CD4-positive, alpha-beta T cell treated with Interleukin-17A for 4 hours (primary cell): Measurements from ENCODE around the gene HGF.
"Not testable (repeated sequence)": the region's sequence is repeated elsewhere in the genome, so short reads cannot be mapped to it uniquely, and the experiment has no call there.

ENCODE experiments used
- DNase-seq: peaks from one replicate; pipeline ENCODE4 v3.0.0-alpha.2; 2020; ENCODE audit warnings: mixed read lengths

HGF gene

DNA sequence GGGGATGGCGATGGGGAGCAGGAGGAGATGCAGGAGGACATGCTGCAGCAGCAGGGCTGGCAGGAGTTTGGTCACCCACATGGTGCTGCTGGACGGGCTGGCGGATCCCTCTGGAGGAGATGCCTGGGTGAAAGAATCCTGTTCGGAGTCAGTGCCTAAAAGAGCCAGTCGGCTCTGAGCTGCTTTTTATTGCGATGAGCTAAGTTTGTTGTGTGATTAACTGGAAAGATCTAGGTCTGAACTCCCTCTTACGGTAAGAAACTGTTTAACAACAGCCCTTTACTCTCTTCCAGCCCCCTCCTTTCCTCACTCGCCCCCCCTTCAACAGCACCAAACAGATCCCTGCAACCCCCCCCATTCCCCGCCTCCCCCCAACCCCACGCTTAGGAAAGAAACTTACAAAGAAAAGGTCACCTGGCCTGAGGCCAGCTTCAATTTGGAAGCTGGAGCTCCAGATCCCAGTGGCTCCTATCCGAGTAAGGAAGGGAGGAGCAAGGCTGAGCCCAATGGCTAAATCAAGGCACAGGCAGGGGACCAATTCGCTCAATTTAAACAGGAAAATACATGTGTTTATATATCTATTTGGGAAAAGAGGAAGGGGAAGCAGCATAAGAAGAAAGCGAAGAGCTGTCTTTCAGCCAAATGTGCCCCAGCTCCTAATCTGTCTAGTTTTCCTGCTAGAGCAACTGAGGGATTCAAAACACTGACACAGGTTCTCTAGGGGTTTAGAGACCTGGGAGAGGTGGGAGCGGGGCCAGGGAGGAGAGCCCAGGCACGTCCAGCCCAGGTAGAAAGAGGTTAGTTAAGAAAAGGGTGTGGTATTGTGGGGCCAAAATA, at the start of gene HGF:
HGF (minus strand) TSS at position 157 of the 837 bp plus-strand sequence; CDS start at position 81, 76 bp downstream.
- DNase-seq: no peak

GRCh38 chr7:81816312-81816711, 46.5 kb upstream of the HGF start:
- no peak for DNase-seq

- DNase-seq: not testable (repeated sequence)
These were observed 43.1 kb upstream of the HGF start for GRCh38 chr7:81812866-81813476.

GRCh38 chr7:81811956-81812865, 42.4 kb upstream of the HGF start:
- no peak for DNase-seq

GRCh38 chr7:81810476-81811155, 40.8 kb upstream of the HGF start:
- DNase-seq: no peak

DNA sequence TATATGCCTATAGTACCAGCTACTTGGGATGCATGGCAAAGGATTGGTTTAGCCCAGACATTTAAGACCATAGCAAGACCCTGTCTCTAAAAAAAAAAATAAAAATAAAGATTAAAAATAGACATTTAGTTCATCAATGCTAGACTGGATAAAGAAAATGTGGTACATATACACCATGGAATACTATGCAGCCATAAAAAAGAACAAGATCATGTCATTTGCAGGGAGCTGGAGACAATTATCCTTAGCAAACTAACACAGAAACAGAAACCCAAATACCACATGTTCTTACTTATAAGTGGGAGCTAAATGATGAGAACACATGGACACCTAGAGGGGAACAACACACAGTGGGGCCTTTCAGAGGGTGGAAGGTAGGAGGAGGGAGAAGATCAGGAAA, 38.5 kb upstream of the HGF start:
- not testable (repeated sequence) for DNase-seq

- DNase-seq: no peak
These were observed 33.4 kb upstream of the HGF start for GRCh38 chr7:81803267-81803666.

DNA sequence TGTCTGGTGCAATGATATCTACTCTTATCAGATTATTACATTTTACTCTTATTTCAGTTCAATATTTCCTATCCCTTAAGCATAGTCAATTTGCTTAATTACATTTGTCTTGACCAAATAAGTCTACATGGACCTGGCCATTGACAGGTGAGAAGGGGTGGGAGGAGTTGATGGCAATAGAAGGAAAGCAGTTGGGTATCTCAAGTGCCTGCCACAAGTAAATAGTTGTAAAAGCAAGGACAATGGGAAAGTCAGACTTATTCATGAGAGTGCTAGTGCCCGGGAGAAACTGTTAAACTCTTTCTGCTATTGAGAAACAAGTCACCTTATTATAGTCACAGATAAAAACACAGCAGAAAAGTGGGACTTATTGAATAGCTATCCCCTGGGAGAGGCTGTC, 32.4 kb upstream of the HGF start:
- no peak for DNase-seq

DNA sequence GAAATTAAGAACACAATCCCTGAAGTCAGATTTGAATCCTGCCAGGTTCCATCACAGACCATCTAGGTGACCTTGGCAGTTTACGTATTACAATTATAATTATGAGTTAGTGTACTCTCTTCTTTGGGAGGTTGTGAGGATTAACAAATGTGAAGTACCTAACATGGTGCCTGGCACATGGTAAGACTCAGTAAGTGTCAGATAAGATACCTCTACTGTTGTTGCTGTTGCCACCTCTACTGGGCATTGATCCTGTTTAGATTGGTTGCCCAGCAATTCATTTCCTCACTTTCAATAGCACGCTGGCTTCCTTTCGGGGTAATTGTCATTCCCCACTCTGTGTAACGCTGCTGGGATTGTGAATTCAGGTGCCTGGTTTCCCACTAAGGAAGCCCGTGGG, 31.7 kb upstream of the HGF start:
- no peak for DNase-seq

DNA sequence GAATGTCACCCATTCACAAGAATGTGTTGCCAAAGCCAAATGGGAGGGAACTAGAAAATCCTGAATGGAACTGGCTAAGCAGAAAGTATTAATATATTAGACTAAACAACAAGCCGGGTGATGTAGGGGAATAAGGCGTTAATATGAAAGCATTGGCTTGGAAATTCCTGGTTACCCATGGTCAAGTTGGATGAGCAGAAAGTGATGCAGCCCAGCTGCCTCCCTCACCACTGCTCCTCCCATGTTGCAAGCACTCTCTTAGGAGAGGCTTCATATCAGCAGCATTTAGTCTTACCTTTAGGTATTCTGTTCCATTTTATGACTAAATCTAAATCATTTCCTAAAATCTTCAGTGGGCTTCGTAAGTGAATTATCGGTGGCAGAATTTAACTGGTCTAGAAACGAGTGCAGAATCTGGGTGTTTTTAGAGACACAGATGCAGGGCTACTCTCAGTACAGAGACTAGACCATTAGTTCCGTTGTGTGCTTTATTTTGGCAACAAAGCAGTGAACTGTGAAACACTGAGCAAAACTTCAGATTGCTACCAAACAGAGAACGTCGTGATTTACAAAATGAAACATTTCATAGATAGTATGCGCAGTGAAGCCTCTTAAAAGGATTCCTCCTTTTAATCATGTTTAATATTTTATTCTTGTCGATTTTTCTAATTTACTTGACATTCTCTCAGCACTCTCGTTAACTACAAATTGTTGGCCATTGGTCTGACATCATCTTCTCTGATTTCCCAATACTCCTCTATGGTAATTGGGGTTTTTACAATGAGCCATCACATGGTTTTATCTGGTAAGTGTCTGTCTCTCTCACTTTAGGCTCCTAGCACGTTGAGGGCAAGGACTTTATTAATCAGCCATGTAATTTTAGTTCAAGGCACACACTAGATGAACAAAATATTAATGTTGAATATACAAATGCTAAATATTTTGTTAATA, 22.0 kb upstream of the HGF start:
- DNase-seq: no peak

- DNase-seq: no peak
These were observed 20.8 kb upstream of the HGF start for GRCh38 chr7:81790686-81791085.

GRCh38 chr7:81790120-81790500, 20.3 kb upstream of the HGF start:
- no peak for DNase-seq

DNA sequence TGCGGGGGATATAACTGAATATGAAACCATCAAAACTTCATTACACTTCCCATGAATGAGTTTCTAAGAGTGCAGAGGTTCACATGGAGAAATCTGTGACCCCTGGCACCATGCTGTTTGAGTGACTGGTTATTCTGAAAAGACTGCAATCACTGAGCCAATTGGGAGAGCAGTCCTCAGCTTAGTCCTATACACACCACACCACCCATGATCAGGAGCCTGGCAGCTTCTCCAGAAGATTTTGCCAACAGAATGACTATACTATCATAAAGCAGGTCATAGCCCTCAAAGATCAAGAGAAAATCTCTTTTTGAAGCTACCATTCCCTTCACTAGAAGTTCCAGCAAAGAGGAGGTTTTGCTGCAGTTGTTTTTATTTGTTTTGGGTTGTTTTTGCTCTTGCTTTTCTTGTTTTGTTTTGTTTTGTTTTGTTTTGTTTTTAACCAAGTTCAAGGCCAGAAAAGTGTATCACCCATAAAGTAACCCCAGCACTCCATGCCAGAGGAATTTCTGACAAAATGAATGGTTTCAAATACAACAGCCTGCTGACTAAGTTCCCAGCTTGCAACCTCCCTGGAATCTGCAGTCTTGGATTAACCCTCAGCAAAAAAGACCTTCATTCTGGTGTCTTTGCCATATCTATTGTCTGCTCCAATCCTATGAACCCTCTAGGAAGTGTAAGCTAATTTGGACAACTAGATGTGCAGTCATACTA, 19.7 kb upstream of the HGF start:
- DNase-seq: no peak

DNA sequence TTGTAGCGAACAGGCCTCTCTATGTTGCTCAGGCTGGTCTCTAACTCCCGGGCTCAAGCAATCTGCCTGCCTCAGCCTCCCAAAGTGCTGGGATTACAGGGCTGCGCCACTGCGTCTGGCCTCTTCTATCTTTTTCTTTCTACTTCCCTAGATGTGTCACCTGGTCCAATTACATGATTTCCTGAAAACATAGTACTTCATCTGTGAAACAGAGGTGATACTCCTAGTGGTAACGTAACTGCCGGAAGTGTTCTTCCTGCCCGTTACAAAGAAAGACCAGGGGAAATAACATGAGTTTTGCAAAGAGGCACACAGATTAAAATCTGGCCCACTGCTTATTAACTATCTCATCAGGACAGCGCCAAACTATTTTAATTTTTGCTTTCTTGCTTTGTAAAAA, 18.4 kb upstream of the HGF start:
- no peak for DNase-seq

- no peak for DNase-seq
These were observed 14.0 kb upstream of the HGF start for GRCh38 chr7:81783818-81784217.

DNA sequence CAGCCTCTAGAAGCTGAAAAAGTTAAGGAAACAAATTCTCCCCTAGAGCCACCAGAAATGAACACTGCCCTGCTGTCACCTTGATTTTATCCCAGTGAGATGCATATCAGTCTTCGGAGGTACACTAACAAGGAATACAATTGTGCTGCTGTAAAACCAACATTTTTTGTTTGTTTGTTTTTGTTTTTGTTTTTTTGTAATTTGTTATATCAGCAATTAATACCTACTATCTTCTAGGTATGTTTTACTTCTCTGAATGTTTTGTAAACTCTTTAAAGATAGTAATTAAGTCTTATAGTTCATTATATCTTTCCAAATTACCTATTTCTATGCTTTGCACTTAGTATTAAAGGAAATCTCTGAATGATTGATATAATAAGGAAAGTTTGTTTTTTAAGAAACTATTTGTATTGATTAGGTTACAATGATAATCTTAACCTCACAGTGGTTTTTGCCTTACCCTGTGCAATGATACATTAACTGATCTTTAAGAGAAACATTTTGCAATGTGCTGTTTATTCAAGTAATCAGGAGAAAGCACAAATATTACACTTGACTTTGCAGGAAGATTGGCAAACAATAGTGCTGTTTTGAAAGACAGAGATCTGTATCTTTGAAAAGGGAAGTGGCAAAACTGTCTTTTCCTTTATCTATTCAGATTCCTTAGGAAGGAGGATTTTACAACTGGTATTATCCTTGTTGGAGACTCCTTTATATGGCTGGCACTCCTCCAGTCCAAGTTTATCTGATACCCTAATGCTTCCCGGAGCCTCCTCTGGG, 11.3 kb upstream of the HGF start:
- no peak for DNase-seq

GRCh38 chr7:81779706-81780105, 9.9 kb upstream of the HGF start:
- no peak for DNase-seq

- no peak for DNase-seq
These were observed 7.8 kb upstream of the HGF start for GRCh38 chr7:81777697-81778096.

- DNase-seq: no peak
These were observed 7.2 kb upstream of the HGF start for GRCh38 chr7:81776948-81777630.

DNA sequence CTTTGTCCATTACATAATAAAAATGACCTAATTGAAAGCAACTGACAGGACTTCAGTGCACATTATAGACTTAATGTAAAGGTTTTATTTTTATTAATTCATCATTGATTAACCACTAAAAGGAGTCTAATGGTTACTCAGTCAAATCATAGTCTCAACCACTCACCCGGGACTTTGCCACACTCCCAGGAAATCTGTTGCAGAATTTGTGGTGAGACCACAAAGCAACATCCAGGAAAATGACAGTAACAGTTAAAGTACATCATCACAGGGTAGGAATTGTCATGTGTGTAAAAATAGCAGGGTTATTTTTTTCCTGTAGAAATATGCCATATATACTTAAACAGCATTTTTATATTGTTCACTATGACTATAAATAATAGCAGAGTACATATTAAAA, 6.3 kb upstream of the HGF start:
- no peak for DNase-seq
